Measurements from ENCODE around the gene PDZRN4.
A peak's percentile ranks its signal among the peaks of the same experiment; 100 is the strongest.

PDZRN4 gene

DNA sequence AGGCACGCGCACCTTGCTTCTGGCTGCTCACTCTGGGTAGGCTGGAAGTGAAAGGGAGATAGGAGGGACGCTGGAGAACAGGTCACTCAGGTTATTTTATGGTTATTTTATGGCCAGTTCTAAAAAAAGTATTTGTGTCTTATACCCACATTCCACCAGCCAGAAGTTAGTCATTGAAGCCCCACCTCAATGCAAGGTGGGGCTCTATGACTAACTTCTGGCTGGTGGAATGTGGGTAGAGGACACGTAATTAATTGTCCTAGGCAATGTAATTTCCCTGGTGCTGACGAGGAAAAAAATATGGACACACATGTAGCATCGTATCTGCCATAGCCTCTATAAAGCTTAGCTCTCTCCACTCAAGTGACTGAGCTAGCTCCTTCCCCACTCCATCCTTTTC, 104.9 kb downstream of the PDZRN4 start:
- no peak overlapping the region for H2BK120ac ChIP-seq (ENCODE audit: insufficient read depth, low read length, poor library complexity)
- no peak overlapping the region for H3K18ac ChIP-seq (ENCODE audit: low read length)
- DNase-seq = peak; percentile 16 to 48
- H3K9ac ChIP-seq (ENCODE audit: low read length) = no peak overlapping the region
- no CpG with 5 or more reads among the region's 6 CpGs for WGBS (ENCODE audit: extremely low coverage, insufficient coverage, insufficient read length)
- H3K4ac ChIP-seq (ENCODE audit: low read depth, low read length) = no peak overlapping the region
- no peak overlapping the region for H2AK5ac ChIP-seq (ENCODE audit: low read length)
- no peak overlapping the region for H2BK12ac ChIP-seq (ENCODE audit: low read length)
- no peaks in the 10 kb centered on the region for H3K36me3 ChIP-seq (ENCODE audit: control insufficient read depth in 1 of 2, insufficient read depth in 2 of 2, low read length in 2 of 2)
- H3K4me1 ChIP-seq (ENCODE audit: control insufficient read depth in 1 of 2, insufficient read depth in 2 of 2, low read length in 2 of 2) = no peaks in the 10 kb centered on the region
- no peaks in the 10 kb centered on the region for H3K27me3 ChIP-seq (ENCODE audit: insufficient read depth, low read length)
- no peak overlapping the region for H4K12ac ChIP-seq (ENCODE audit: low read depth, low read length)
- H3K79me1 ChIP-seq (ENCODE audit: low read length) = no peaks in the 10 kb centered on the region
- no peak overlapping the region for H2BK5ac ChIP-seq (ENCODE audit: low read depth, low read length, poor library complexity)
- H3K23ac ChIP-seq (ENCODE audit: low read length) = no peak overlapping the region
- H4K8ac ChIP-seq (ENCODE audit: low read depth, low read length) = no peak overlapping the region
- H2AFZ ChIP-seq (ENCODE audit: insufficient read depth, low read length, poor library complexity) = no peak overlapping the region
- H4K91ac ChIP-seq (ENCODE audit: low read depth, low read length) = no peak overlapping the region
- no peaks in the 10 kb centered on the region for H3K79me2 ChIP-seq (ENCODE audit: control insufficient read depth, insufficient read depth, low read length, poor library complexity)
- H3K4me3 ChIP-seq (ENCODE audit: low read depth, low read length) = no peak overlapping the region
- H3K27ac ChIP-seq (ENCODE audit: low read depth, low read length) = no peak overlapping the region
- no peaks in the 10 kb centered on the region for H3K9me3 ChIP-seq (ENCODE audit: insufficient read depth, low read depth, low read length)
- H3K14ac ChIP-seq (ENCODE audit: low read length) = no peak overlapping the region
- no peak overlapping the region for H3K4me2 ChIP-seq (ENCODE audit: low read length)

DNA sequence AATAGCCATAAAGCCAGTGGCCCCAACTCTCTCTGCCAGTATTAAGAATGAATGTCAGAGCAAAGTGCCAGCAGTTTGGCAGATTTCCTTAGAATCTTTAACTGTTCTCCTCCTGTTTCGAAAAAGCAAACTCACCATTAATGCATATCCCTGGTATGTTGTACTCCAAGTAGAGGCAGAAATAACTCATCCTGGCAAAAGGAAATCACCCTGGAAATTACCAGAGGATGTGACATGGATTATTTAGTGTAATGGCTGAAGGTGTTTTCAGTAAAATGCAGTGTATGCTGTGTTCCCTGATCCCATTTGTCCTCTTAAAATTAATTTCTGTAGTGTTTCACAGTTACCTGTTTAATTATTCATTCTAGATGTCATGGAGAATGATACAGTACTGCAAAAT, 105.3 kb downstream of the PDZRN4 start:
- DNase-seq = no peak
- Histone ChIP-seq H3K14ac (ENCODE audit: low read length) (no peak overlapping the region), H4K12ac (ENCODE audit: low read depth, low read length) (no peak overlapping the region), H3K79me2 (ENCODE audit: control insufficient read depth, insufficient read depth, low read length, poor library complexity) (no peaks in the 10 kb centered on the region), H2BK5ac (ENCODE audit: low read depth, low read length, poor library complexity) (no peak overlapping the region), H3K27me3 (ENCODE audit: insufficient read depth, low read length) (no peaks in the 10 kb centered on the region), H3K9me3 (ENCODE audit: insufficient read depth, low read depth, low read length) (no peaks in the 10 kb centered on the region), H3K9ac (ENCODE audit: low read length) (no peak overlapping the region), H2BK12ac (ENCODE audit: low read length) (no peak overlapping the region), H2BK120ac (ENCODE audit: insufficient read depth, low read length, poor library complexity) (no peak overlapping the region), H3K4me2 (ENCODE audit: low read length) (no peak overlapping the region), H4K91ac (ENCODE audit: low read depth, low read length) (no peak overlapping the region), H3K23ac (ENCODE audit: low read length) (no peak overlapping the region), H3K4me1 (ENCODE audit: control insufficient read depth in 1 of 2, insufficient read depth in 2 of 2, low read length in 2 of 2) (no peaks in the 10 kb centered on the region), H3K18ac (ENCODE audit: low read length) (no peak overlapping the region), H3K27ac (ENCODE audit: low read depth, low read length) (no peak overlapping the region), H3K36me3 (ENCODE audit: control insufficient read depth in 1 of 2, insufficient read depth in 2 of 2, low read length in 2 of 2) (no peaks in the 10 kb centered on the region), H2AFZ (ENCODE audit: insufficient read depth, low read length, poor library complexity) (no peak overlapping the region), H4K8ac (ENCODE audit: low read depth, low read length) (no peak overlapping the region), H3K4me3 (ENCODE audit: low read depth, low read length) (no peak overlapping the region), H2AK5ac (ENCODE audit: low read length) (no peak overlapping the region), H3K79me1 (ENCODE audit: low read length) (no peaks in the 10 kb centered on the region), H3K4ac (ENCODE audit: low read depth, low read length) (no peak overlapping the region)
- no CpG with 5 or more reads among the region's 1 CpG for WGBS (ENCODE audit: extremely low coverage, insufficient coverage, insufficient read length)

- Histone ChIP-seq H2BK120ac (ENCODE audit: insufficient read depth, low read length, poor library complexity) (no peak overlapping the region), H3K36me3 (ENCODE audit: control insufficient read depth in 1 of 2, insufficient read depth in 2 of 2, low read length in 2 of 2) (no peaks in the 10 kb centered on the region), H2AK5ac (ENCODE audit: low read length) (no peak overlapping the region), H2AFZ (ENCODE audit: insufficient read depth, low read length, poor library complexity) (no peak overlapping the region), H4K91ac (ENCODE audit: low read depth, low read length) (no peak overlapping the region), H3K4ac (ENCODE audit: low read depth, low read length) (no peak overlapping the region), H3K79me1 (ENCODE audit: low read length) (no peaks in the 10 kb centered on the region), H3K4me3 (ENCODE audit: low read depth, low read length) (no peak overlapping the region), H3K9me3 (ENCODE audit: insufficient read depth, low read depth, low read length) (peaks cover 2% of the 10 kb centered on the region), H3K79me2 (ENCODE audit: control insufficient read depth, insufficient read depth, low read length, poor library complexity) (no peaks in the 10 kb centered on the region), H3K9ac (ENCODE audit: low read length) (no peak overlapping the region), H3K14ac (ENCODE audit: low read length) (no peak overlapping the region), H3K27ac (ENCODE audit: low read depth, low read length) (no peak overlapping the region), H3K4me2 (ENCODE audit: low read length) (no peak overlapping the region), H3K23ac (ENCODE audit: low read length) (no peak overlapping the region), H2BK12ac (ENCODE audit: low read length) (no peak overlapping the region), H3K27me3 (ENCODE audit: insufficient read depth, low read length) (no peaks in the 10 kb centered on the region), H3K18ac (ENCODE audit: low read length) (no peak overlapping the region), H4K8ac (ENCODE audit: low read depth, low read length) (no peak overlapping the region), H4K12ac (ENCODE audit: low read depth, low read length) (no peak overlapping the region), H3K4me1 (ENCODE audit: control insufficient read depth in 1 of 2, insufficient read depth in 2 of 2, low read length in 2 of 2) (no peaks in the 10 kb centered on the region), H2BK5ac (ENCODE audit: low read depth, low read length, poor library complexity) (no peak overlapping the region)
- no CpG with 5 or more reads among the region's 5 CpGs for WGBS (ENCODE audit: extremely low coverage, insufficient coverage, insufficient read length)
- no peak for DNase-seq
Observed at GRCh38 chr12:41302979-41303403, 114.9 kb downstream of the PDZRN4 start.

GRCh38 chr12:41304526-41304925, 116.4 kb downstream of the PDZRN4 start:
- Histone ChIP-seq H3K4me1 (ENCODE audit: control insufficient read depth in 1 of 2, insufficient read depth in 2 of 2, low read length in 2 of 2) (no peaks in the 10 kb centered on the region), H2BK12ac (ENCODE audit: low read length) (no peak overlapping the region), H2BK120ac (ENCODE audit: insufficient read depth, low read length, poor library complexity) (no peak overlapping the region), H2AK5ac (ENCODE audit: low read length) (no peak overlapping the region), H3K14ac (ENCODE audit: low read length) (no peak overlapping the region), H3K9me3 (ENCODE audit: insufficient read depth, low read depth, low read length) (peaks cover 2% of the 10 kb centered on the region), H4K8ac (ENCODE audit: low read depth, low read length) (no peak overlapping the region), H3K27ac (ENCODE audit: low read depth, low read length) (no peak overlapping the region), H3K4me3 (ENCODE audit: low read depth, low read length) (no peak overlapping the region), H3K79me1 (ENCODE audit: low read length) (no peaks in the 10 kb centered on the region), H3K4me2 (ENCODE audit: low read length) (no peak overlapping the region), H2BK5ac (ENCODE audit: low read depth, low read length, poor library complexity) (no peak overlapping the region), H3K4ac (ENCODE audit: low read depth, low read length) (no peak overlapping the region), H3K23ac (ENCODE audit: low read length) (no peak overlapping the region), H2AFZ (ENCODE audit: insufficient read depth, low read length, poor library complexity) (no peak overlapping the region), H4K12ac (ENCODE audit: low read depth, low read length) (no peak overlapping the region), H3K36me3 (ENCODE audit: control insufficient read depth in 1 of 2, insufficient read depth in 2 of 2, low read length in 2 of 2) (no peaks in the 10 kb centered on the region), H3K79me2 (ENCODE audit: control insufficient read depth, insufficient read depth, low read length, poor library complexity) (no peaks in the 10 kb centered on the region), H4K91ac (ENCODE audit: low read depth, low read length) (no peak overlapping the region), H3K18ac (ENCODE audit: low read length) (no peak overlapping the region), H3K9ac (ENCODE audit: low read length) (no peak overlapping the region), H3K27me3 (ENCODE audit: insufficient read depth, low read length) (no peaks in the 10 kb centered on the region)
- DNase-seq = no peak
- WGBS (ENCODE audit: extremely low coverage, insufficient coverage, insufficient read length) = no CpG with 5 or more reads among the region's 1 CpG

Data from trophoblast cell (in vitro differentiated cells and primary cell).